HEK293 (cell line): ENCODE measurements around the gene NABP2.

Source experiments
- GFI1B ChIP-seq: fragments of 450-650 bp; formaldehyde crosslinking; IDR thresholded peaks from 2 replicates; pipeline ENCODE4 v1.5.1; 2016; ENCODE audit warnings: missing biosample characterization, missing genetic modification characterization
- PRDM10 ChIP-seq: fragments of 450-650 bp; formaldehyde crosslinking; IDR thresholded peaks from 2 replicates; pipeline ENCODE4 v1.5.1; 2016; ENCODE audit warnings: missing biosample characterization, missing genetic modification characterization
- SP2 ChIP-seq: fragments of 450-650 bp; formaldehyde crosslinking; IDR thresholded peaks from 2 replicates; pipeline ENCODE4 v1.5.1; 2016; ENCODE audit warnings: missing biosample characterization, missing genetic modification characterization
- ZBTB17 ChIP-seq: fragments of 450-650 bp; formaldehyde crosslinking; IDR thresholded peaks from 2 replicates; pipeline ENCODE4 v1.5.1; 2016; ENCODE audit warnings: missing biosample characterization, missing genetic modification characterization
- ZBTB20 ChIP-seq: fragments of 450-650 bp; formaldehyde crosslinking; IDR thresholded peaks from 2 replicates; pipeline ENCODE4 v1.5.1; 2016; ENCODE audit warnings: missing biosample characterization, missing genetic modification characterization
- ZBTB44 ChIP-seq: fragments of 450-650 bp; IDR thresholded peaks from 2 replicates; pipeline ENCODE4 v1.5.1; 2018; ENCODE audit warnings: missing biosample characterization, mild to moderate bottlenecking, missing genetic modification characterization
- ZEB2 ChIP-seq: fragments of 450-650 bp; formaldehyde crosslinking; IDR thresholded peaks from 2 replicates; pipeline ENCODE4 v1.5.1; 2016; ENCODE audit warnings: missing biosample characterization, missing genetic modification characterization
- ZNF10 ChIP-seq: fragments of 450-650 bp; formaldehyde crosslinking; IDR thresholded peaks from 2 replicates; pipeline ENCODE4 v1.5.1; 2017; ENCODE audit warnings: missing biosample characterization, missing genetic modification characterization
- ZNF398 ChIP-seq: fragments of 450-650 bp; formaldehyde crosslinking; IDR thresholded peaks from 2 replicates; pipeline ENCODE4 v1.5.1; 2017; ENCODE audit warnings: missing biosample characterization, missing genetic modification characterization
- ZNF600 ChIP-seq: fragments of 450-650 bp; formaldehyde crosslinking; IDR thresholded peaks from 2 replicates; pipeline ENCODE4 v1.5.1; 2016; ENCODE audit warnings: missing biosample characterization, missing genetic modification characterization
- ZNF704 ChIP-seq: fragments of 450-650 bp; formaldehyde crosslinking; IDR thresholded peaks from 2 replicates; pipeline ENCODE4 v1.5.1; 2016; ENCODE audit warnings: missing biosample characterization, missing genetic modification characterization
- ZNF785 ChIP-seq: fragments of 450-650 bp; formaldehyde crosslinking; IDR thresholded peaks from 2 replicates; pipeline ENCODE4 v1.5.1; 2016; ENCODE audit warnings: missing biosample characterization, missing genetic modification characterization
- ZNF792 ChIP-seq: fragments of 450-650 bp; formaldehyde crosslinking; IDR thresholded peaks from 2 replicates; pipeline ENCODE4 v1.5.1; 2016; ENCODE audit warnings: missing biosample characterization, missing genetic modification characterization
- TF ChIP-seq, protein P1 (sequence below): fragments of 450-650 bp; formaldehyde crosslinking; conservative IDR thresholded peaks from 2 replicates; pipeline ENCODE4 v1.5.1; 2016; ENCODE audit warnings: low read depth, missing biosample characterization, missing genetic modification characterization

NABP2 gene

DNA sequence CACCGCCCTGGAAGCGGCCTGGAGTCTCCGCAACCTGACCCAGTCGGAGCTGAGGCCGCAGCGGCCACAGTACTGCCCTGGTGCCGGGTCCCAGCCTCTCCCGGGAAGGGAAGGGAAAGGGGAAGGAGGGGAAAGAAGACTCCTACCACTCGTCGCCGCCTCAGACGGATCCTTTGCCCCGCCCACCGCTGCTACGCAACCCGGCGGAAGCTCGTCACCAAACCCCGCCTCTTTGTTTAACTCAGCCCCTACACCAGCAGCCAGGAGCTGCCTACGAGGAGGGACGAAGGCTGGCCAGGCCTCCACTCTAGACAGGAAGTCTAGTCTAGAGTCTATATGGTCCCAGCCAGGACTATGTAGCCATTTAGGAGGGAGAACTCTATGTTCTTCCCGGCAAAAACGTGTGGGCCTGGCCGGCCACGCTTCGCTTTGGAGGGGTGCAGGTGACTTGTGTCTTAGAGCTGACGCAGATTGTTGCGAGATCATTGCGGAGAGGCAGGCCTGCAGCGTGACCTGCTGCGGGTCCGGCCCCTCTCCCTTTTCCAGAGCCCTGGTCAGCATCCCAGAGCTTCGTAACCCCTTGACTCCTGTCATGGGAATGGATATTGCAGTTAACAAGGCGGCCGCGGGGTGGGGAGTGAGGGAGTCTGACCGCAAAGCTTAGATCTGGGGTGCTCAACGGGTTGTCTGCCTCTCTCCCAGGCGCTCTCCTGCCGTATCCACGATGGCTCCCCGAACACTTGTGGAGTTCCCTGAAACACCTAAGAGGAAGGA, 2.2 kb upstream of the NABP2 start, which contains the start of gene RNF41 (continued):
- TF ChIP-seq ZNF600 (tag by site-specific recombination) (peak; percentile 87; the same call in 1 of the 2 replicates), ZBTB44 (tag by site-specific recombination) (no peak), ZNF785 (0 out of 2 replicates have a peak, but pooled peaks have one; percentile 51), ZNF398 (tag by site-specific recombination) (peak; percentile 16; the same call in 1 of the 2 replicates), ZNF792 (tag by site-specific recombination) (no peak), ZNF704 (tag by site-specific recombination) (no peak), ZEB2 (tag by site-specific recombination) (no peak), ZBTB17 (peak; percentile 50), ZNF10 (tag by site-specific recombination) (peak; percentile 25; the same call in 1 of the 2 replicates), PRDM10 (peak; percentile 52), ZBTB20 (tag by site-specific recombination) (peak; percentile 89), GFI1B (tag by site-specific recombination) (no peak), SP2 (peak; percentile 98)
- TF ChIP-seq, protein P1, sequence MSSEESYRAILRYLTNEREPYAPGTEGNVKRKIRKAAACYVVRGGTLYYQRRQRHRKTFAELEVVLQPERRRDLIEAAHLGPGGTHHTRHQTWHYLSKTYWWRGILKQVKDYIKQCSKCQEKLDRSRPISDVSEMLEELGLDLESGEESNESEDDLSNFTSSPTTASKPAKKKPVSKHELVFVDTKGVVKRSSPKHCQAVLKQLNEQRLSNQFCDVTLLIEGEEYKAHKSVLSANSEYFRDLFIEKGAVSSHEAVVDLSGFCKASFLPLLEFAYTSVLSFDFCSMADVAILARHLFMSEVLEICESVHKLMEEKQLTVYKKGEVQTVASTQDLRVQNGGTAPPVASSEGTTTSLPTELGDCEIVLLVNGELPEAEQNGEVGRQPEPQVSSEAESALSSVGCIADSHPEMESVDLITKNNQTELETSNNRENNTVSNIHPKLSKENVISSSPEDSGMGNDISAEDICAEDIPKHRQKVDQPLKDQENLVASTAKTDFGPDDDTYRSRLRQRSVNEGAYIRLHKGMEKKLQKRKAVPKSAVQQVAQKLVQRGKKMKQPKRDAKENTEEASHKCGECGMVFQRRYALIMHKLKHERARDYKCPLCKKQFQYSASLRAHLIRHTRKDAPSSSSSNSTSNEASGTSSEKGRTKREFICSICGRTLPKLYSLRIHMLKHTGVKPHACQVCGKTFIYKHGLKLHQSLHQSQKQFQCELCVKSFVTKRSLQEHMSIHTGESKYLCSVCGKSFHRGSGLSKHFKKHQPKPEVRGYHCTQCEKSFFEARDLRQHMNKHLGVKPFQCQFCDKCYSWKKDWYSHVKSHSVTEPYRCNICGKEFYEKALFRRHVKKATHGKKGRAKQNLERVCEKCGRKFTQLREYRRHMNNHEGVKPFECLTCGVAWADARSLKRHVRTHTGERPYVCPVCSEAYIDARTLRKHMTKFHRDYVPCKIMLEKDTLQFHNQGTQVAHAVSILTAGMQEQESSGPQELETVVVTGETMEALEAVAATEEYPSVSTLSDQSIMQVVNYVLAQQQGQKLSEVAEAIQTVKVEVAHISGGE (tag by site-specific recombination): peak; percentile 78
